ENCODE measurements around the gene F2.
"Not testable (repeated sequence)": the region's sequence is repeated elsewhere in the genome, so short reads cannot be mapped to it uniquely, and the experiment has no call there.

The F2 gene

GRCh38 chr11:46719048-46719542 lies at the start of gene F2:
Gene F2 (plus strand): TSS chr11:46719213. CDS start chr11:46719236, 23 bp downstream.
- Mint-ChIP-seq H3K36me3 (ENCODE audit: low read depth) (no peaks in the 10 kb centered on the region), H3K27ac (no peak within 1 kb of the TSS), H3K4me3 (no peak within 1 kb of the TSS)

GRCh38 chr11:46669711-46670139 lies 49.3 kb upstream of the F2 start:
- peak overlapping the region; percentile 40 for H3K4me3 Mint-ChIP-seq
- H3K27me3 Mint-ChIP-seq (ENCODE audit: low read depth), result no peaks in the 10 kb centered on the region
- DNase-seq (ENCODE audit: low spot score), result no peak
- no peaks in the 10 kb centered on the region for H3K9me3 Mint-ChIP-seq
- H3K36me3 Mint-ChIP-seq (ENCODE audit: low read depth), result peaks cover 50% of the 10 kb centered on the region
- H3K27ac Mint-ChIP-seq, result peak overlapping the region; percentile 55
- peaks cover 36% of the 10 kb centered on the region for H3K4me1 Mint-ChIP-seq (ENCODE audit: low read depth)

More at GRCh38 chr11:46719048-46719542, at the start of gene F2:
- DNase-seq (ENCODE audit: low spot score), result no peak
- Mint-ChIP-seq H3K27me3 (ENCODE audit: low read depth) (no peaks in the 10 kb centered on the region), H3K4me1 (ENCODE audit: low read depth) (peaks cover 6% of the 10 kb centered on the region), H3K9me3 (no peaks in the 10 kb centered on the region)

- not testable (repeated sequence) for H3K9me3 Mint-ChIP-seq; H3K27me3 Mint-ChIP-seq (ENCODE audit: low read depth); DNase-seq (ENCODE audit: low spot score)
- Mint-ChIP-seq H3K4me1 (ENCODE audit: low read depth) (peaks cover 38% of the 10 kb centered on the region), H3K36me3 (ENCODE audit: low read depth) (peaks cover 49% of the 10 kb centered on the region), H3K27ac (peak overlapping the region; percentile 97), H3K4me3 (peak overlapping the region; percentile 79)
These were observed 48.5 kb upstream of the F2 start for GRCh38 chr11:46670521-46670920.

GRCh38 chr11:46671958-46672315 lies 47.1 kb upstream of the F2 start:
- Mint-ChIP-seq H3K9me3 (no peaks in the 10 kb centered on the region), H3K36me3 (ENCODE audit: low read depth) (peaks cover 45% of the 10 kb centered on the region), H3K4me3 (peak overlapping the region; percentile 79), H3K27me3 (ENCODE audit: low read depth) (no peaks in the 10 kb centered on the region), H3K4me1 (ENCODE audit: low read depth) (peaks cover 43% of the 10 kb centered on the region), H3K27ac (peak overlapping the region; percentile 97)
- no peak for DNase-seq (ENCODE audit: low spot score)

GRCh38 chr11:46672381-46672839 lies 46.6 kb upstream of the F2 start:
- no peaks in the 10 kb centered on the region for H3K9me3 Mint-ChIP-seq
- H3K36me3 Mint-ChIP-seq (ENCODE audit: low read depth), result peaks cover 49% of the 10 kb centered on the region
- DNase-seq (ENCODE audit: low spot score), result no peak
- H3K27me3 Mint-ChIP-seq (ENCODE audit: low read depth), result no peaks in the 10 kb centered on the region
- peaks cover 45% of the 10 kb centered on the region for H3K4me1 Mint-ChIP-seq (ENCODE audit: low read depth)
- H3K4me3 Mint-ChIP-seq, result peak overlapping the region; percentile 48
- peak overlapping the region; percentile 97 for H3K27ac Mint-ChIP-seq

GRCh38 chr11:46673713-46674462 lies 45.1 kb upstream of the F2 start:
- H3K4me3 Mint-ChIP-seq, result no peak overlapping the region
- peaks cover 43% of the 10 kb centered on the region for H3K4me1 Mint-ChIP-seq (ENCODE audit: low read depth)
- H3K9me3 Mint-ChIP-seq, result no peaks in the 10 kb centered on the region
- H3K36me3 Mint-ChIP-seq (ENCODE audit: low read depth), result peaks cover 55% of the 10 kb centered on the region
- no peak for DNase-seq (ENCODE audit: low spot score)
- H3K27me3 Mint-ChIP-seq (ENCODE audit: low read depth), result no peaks in the 10 kb centered on the region
- no peak overlapping the region for H3K27ac Mint-ChIP-seq

GRCh38 chr11:46674463-46675287 lies 44.3 kb upstream of the F2 start:
- DNase-seq (ENCODE audit: low spot score), result no peak
- Mint-ChIP-seq H3K36me3 (ENCODE audit: low read depth) (peaks cover 50% of the 10 kb centered on the region), H3K27me3 (ENCODE audit: low read depth) (no peaks in the 10 kb centered on the region), H3K4me1 (ENCODE audit: low read depth) (peaks cover 38% of the 10 kb centered on the region), H3K9me3 (no peaks in the 10 kb centered on the region), H3K4me3 (peak overlapping the region; percentile 43), H3K27ac (peak overlapping the region; percentile 86)

- Mint-ChIP-seq H3K4me3 (no peak overlapping the region), H3K4me1 (ENCODE audit: low read depth) (peaks cover 33% of the 10 kb centered on the region), H3K36me3 (ENCODE audit: low read depth) (peaks cover 47% of the 10 kb centered on the region), H3K27ac (peak overlapping the region; percentile 52), H3K27me3 (ENCODE audit: low read depth) (no peaks in the 10 kb centered on the region), H3K9me3 (no peaks in the 10 kb centered on the region)
- DNase-seq (ENCODE audit: low spot score), result no peak
These were observed 43.6 kb upstream of the F2 start for GRCh38 chr11:46675288-46675851.

GRCh38 chr11:46675949-46676348 lies 43.1 kb upstream of the F2 start:
- Mint-ChIP-seq H3K9me3 (no peaks in the 10 kb centered on the region), H3K4me1 (ENCODE audit: low read depth) (peaks cover 31% of the 10 kb centered on the region), H3K4me3 (no peak overlapping the region), H3K36me3 (ENCODE audit: low read depth) (peaks cover 49% of the 10 kb centered on the region), H3K27ac (no peak overlapping the region), H3K27me3 (ENCODE audit: low read depth) (no peaks in the 10 kb centered on the region)
- DNase-seq (ENCODE audit: low spot score), result no peak

GRCh38 chr11:46676436-46677158 lies 42.4 kb upstream of the F2 start:
- no peaks in the 10 kb centered on the region for H3K9me3 Mint-ChIP-seq
- peaks cover 26% of the 10 kb centered on the region for H3K4me1 Mint-ChIP-seq (ENCODE audit: low read depth)
- peak overlapping the region; percentile 53 for H3K27ac Mint-ChIP-seq
- H3K4me3 Mint-ChIP-seq, result no peak overlapping the region
- H3K27me3 Mint-ChIP-seq (ENCODE audit: low read depth), result no peaks in the 10 kb centered on the region
- no peak for DNase-seq (ENCODE audit: low spot score)
- peaks cover 46% of the 10 kb centered on the region for H3K36me3 Mint-ChIP-seq (ENCODE audit: low read depth)

- Mint-ChIP-seq H3K4me1 (ENCODE audit: low read depth) (peaks cover 21% of the 10 kb centered on the region), H3K4me3 (no peak overlapping the region), H3K27ac (peak overlapping the region; percentile 53), H3K27me3 (ENCODE audit: low read depth) (no peaks in the 10 kb centered on the region), H3K9me3 (no peaks in the 10 kb centered on the region), H3K36me3 (ENCODE audit: low read depth) (peaks cover 42% of the 10 kb centered on the region)
- no peak for DNase-seq (ENCODE audit: low spot score)
These were observed 41.8 kb upstream of the F2 start for GRCh38 chr11:46677169-46677568.

GRCh38 chr11:46677991-46678740 lies 40.8 kb upstream of the F2 start:
- Mint-ChIP-seq H3K27ac (no peak overlapping the region), H3K9me3 (no peaks in the 10 kb centered on the region), H3K36me3 (ENCODE audit: low read depth) (peaks cover 36% of the 10 kb centered on the region), H3K4me3 (no peak overlapping the region), H3K4me1 (ENCODE audit: low read depth) (peaks cover 16% of the 10 kb centered on the region), H3K27me3 (ENCODE audit: low read depth) (no peaks in the 10 kb centered on the region)
- no peak for DNase-seq (ENCODE audit: low spot score)

- Mint-ChIP-seq H3K4me3 (no peak overlapping the region), H3K27ac (no peak overlapping the region), H3K9me3 (no peaks in the 10 kb centered on the region), H3K27me3 (ENCODE audit: low read depth) (no peaks in the 10 kb centered on the region), H3K4me1 (ENCODE audit: low read depth) (peaks cover 16% of the 10 kb centered on the region), H3K36me3 (ENCODE audit: low read depth) (peaks cover 37% of the 10 kb centered on the region)
- no peak for DNase-seq (ENCODE audit: low spot score)
These were observed 40.3 kb upstream of the F2 start for GRCh38 chr11:46678741-46679130.

Measured in T-helper 2 cell treated with Interferon-gamma antibody and Interleukin-4, amounts not matched to agents 5 μg/mL and 100 μg/mL, for 36 hours (primary cell).